Ecto neural progenitor cell (in vitro differentiated cells): ENCODE measurements around the gene CD200R1.

Source experiments
- DNase-seq: peaks from one replicate; pipeline ENCODE4 v3.0.0-alpha.2; 2018; ENCODE audit warnings: low spot score

Gene CD200R1

GRCh38 chr3:112884678-112885290 is 90.1 kb downstream of the CD200R1 start:
- DNase-seq: no peak

GRCh38 chr3:112881891-112882290 is 93.0 kb downstream of the CD200R1 start:
- no peak for DNase-seq

- no peak for DNase-seq
Observed at GRCh38 chr3:112875561-112875960, 99.3 kb downstream of the CD200R1 start.

- no peak for DNase-seq
Observed at GRCh38 chr3:112874725-112875124, 100.2 kb downstream of the CD200R1 start.

GRCh38 chr3:112873632-112874031 is 101.3 kb downstream of the CD200R1 start:
- DNase-seq: no peak

- no peak for DNase-seq
Observed at GRCh38 chr3:112871735-112872134, 103.2 kb downstream of the CD200R1 start.
